Body of pancreas (tissue), 4 donors: ENCODE results near the gene CLDN19.

Experiments used
- POLR2A ChIP-seq, 3 donors: fragments of 450-650 bp; IDR thresholded peaks; one replicate each; pipeline ENCODE4 v1.6.1; 2016; ENCODE audit warnings: antibody characterized with exemption in 3 of 3, mild to moderate bottlenecking in 2 of 3
- TF ChIP-seq, protein P1 (sequence below), 7 experiments: fragments of 450-650 bp in 4 of 7; fragments of 200-600 bp in 3 of 7; sonication (generic) in 3 of 7; IDR thresholded peaks; one replicate each; pipeline ENCODE4 v1.5.1; 2016 to 2019; ENCODE audit warnings: antibody characterized with exemption in 7 of 7

DNA sequence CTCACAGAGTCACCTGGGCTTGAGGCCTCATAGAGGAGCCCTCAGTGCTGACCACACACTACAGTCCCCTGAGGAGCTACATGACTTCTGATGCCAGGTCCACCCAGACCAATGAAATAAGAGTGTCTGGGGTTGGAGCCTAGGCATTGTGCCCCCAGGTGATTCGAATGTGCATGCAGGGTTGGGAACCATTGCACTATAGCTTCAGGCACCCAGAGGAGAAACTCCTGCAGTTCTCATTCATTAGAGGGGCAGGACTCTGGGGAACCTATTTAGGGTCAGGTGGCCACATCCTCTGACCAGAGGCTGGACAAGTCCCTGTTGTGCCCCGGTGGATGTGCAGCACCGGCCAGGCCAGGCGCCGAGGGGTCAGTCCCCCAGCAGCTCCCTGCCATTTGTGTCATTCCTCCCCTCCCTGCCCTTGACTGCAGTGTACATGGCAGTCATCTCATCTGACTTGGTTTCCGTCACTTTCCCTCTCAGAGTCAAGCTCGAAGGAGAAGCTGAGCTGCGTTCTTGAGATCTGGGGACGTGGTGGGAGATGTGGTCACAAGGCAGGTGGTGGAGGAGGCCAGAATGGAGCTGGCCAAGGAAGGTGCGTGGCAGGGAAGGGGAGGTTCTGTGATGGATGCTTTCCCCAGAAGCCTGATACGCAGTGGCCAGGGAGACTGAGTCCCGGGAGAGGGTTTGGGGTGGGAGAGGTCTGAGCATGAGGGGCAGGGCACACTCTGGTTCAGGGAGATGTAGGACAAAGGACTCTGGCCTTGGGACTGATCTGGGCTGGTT is 6.4 kb downstream of the CLDN19 start:
- no peak for TF ChIP-seq POLR2A (IDR thresholded peaks at IDR 0.05)
- TF ChIP-seq, protein P1, sequence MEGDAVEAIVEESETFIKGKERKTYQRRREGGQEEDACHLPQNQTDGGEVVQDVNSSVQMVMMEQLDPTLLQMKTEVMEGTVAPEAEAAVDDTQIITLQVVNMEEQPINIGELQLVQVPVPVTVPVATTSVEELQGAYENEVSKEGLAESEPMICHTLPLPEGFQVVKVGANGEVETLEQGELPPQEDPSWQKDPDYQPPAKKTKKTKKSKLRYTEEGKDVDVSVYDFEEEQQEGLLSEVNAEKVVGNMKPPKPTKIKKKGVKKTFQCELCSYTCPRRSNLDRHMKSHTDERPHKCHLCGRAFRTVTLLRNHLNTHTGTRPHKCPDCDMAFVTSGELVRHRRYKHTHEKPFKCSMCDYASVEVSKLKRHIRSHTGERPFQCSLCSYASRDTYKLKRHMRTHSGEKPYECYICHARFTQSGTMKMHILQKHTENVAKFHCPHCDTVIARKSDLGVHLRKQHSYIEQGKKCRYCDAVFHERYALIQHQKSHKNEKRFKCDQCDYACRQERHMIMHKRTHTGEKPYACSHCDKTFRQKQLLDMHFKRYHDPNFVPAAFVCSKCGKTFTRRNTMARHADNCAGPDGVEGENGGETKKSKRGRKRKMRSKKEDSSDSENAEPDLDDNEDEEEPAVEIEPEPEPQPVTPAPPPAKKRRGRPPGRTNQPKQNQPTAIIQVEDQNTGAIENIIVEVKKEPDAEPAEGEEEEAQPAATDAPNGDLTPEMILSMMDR (IDR thresholded peaks at IDR 0.05): no peak
